IPS-11a (cell line): ENCODE data around the gene ARGLU1.
"Not testable (repeated sequence)": the region's sequence is repeated elsewhere in the genome, so short reads cannot be mapped to it uniquely, and the experiment has no call there.

Experiments
- H3K4me3 ChIP-seq: one replicate; pipeline ENCODE4 v1.5.1; 2013; ENCODE audit warnings: low read depth, low read length, control low read depth

The ARGLU1 gene

DNA sequence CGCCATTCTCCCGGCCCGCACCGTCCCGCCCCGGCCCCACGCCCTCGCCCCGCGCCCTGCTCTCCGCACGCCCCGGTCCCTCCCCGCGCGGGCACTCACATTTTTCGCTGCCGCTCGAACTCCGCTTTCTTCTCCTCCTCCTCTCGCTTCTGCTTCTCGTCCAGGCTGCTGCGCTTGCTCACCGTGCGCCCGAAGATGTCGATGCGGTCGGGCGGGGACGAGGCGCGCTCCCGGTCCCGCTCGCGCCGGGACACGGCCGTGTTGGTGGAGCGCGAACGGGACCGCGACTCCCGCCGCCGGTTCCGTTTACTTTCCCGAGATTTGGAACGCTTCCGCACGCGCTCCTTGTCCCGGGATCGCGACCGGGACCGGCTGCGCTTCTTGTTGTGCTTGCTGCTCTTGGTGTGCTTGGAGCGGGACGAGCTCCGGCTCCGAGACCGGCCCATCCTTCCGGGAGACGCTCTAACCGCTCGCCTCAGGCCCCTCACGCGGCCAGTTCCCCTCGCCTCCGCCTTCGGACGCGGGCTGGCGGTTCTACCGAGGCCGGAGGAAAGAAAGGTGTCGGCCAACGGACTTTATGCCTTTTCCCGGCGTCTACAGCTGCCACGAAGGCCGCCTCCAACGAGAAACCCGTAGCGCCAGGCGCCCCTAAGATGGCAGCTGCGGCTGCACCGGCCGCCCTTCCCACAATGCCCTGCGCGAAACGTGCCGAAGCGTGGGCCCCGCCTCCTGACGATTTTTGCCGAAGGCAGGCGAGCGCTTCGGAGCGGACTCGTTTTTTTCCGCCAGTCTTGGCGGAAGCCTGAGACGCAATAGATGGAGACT, at the start of gene ARGLU1:
Gene ARGLU1, minus strand, starts transcription at position 664 of the 825 bp plus-strand sequence. Its CDS starts 218 bp downstream, at position 446.
- peak within 1 kb of the TSS; percentile 97 for H3K4me3 ChIP-seq

DNA sequence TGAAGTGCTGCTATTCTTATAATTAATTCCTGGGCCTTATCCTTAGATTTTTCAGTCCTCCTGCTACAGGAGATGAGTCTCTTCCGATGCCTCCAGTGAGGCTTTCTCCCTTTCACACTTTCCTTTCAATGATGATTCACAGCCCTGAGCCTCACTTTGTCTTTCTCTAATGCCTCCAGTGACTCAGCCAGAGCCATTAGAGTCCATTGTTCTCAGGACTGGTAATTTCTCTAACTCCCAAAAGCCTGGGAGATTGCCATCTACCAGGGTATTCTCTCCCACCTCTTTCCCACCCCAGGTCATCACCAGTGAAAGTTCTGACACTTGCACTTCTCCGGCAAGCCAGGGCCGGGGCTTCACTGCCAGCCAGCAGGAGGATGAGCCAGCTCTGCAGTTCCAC, 49.6 kb upstream of the ARGLU1 start:
- H3K4me3 ChIP-seq = no peak overlapping the region

DNA sequence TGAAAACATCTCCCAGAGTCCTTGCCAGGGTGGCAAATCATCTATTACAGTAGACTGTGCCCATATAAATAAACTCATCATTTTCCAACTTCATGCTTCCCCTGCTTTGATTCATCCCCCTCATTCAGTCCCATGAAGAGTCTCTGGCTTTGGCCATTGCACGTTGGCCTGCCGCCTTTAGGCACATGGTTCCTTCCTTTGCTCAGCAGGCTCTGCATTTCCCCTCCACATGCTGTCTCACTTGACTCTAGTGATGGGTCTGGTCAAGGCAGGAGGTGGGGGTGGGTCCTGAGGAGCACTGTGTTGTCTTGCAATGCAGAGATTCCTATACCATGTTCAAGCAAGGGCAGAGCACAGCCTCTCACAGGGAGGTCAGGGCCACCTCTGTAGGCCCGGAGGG, 48.8 kb upstream of the ARGLU1 start:
- no peak overlapping the region for H3K4me3 ChIP-seq

DNA sequence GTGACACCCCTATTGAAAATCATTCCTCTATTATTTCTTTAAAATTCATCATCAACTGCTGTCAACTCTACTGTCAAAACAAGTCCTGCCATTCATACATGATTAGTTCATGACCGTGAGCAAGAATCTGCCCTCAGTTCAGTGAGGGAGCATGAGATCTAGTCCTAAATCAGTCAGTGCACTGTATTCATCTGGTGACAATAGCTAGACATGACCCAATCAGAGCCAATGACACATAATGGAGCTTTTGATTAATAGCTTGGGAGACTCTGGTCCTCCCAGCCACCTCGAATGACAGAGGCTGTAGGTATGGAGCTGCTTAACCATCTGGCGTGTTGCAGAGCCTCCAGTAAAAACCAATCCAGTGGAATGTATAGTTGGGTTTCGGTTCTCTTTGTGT, 46.9 kb upstream of the ARGLU1 start:
- no peak overlapping the region for H3K4me3 ChIP-seq

GRCh38 chr13:106612688-106613087, 44.8 kb upstream of the ARGLU1 start:
- no peak overlapping the region for H3K4me3 ChIP-seq

DNA sequence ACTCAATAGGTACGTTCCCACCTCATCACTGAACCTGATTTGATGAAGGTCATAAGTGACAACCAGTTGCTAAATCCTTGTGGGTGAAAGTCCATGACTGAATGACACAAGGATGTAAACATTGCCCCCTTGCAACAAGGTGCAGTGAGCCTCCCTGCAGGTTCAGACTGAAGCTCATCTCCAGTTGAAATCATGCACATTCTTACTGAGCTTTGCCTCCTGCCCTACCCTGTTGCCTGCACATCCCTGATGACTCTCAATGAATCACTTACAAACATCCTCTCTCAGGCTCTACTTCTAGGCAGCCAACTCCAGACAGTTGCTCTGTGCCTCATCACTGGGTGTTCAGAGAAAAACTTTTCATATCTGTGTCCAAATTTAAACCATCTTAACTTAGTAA, 42.5 kb upstream of the ARGLU1 start:
- H3K4me3 ChIP-seq = no peak overlapping the region

DNA sequence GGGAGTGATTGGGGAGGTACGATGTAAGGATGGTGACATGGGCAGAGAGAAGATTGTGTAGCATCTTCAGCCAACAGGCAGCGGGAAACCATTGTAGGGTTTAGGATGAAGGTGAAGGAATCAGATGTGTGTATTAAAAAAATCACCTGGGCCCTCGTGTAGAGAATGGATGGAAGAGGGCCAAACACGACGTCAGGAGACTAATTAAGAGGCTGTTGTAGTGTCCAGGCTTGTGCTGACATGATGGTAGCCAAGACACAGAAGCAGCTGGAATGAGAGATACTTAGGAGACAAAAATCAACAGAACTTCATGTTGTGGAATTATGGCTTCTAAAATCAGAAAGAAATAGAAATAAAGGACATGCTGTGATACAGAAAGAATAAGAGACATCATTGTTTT, 41.2 kb upstream of the ARGLU1 start:
- H3K4me3 ChIP-seq = no peak overlapping the region

DNA sequence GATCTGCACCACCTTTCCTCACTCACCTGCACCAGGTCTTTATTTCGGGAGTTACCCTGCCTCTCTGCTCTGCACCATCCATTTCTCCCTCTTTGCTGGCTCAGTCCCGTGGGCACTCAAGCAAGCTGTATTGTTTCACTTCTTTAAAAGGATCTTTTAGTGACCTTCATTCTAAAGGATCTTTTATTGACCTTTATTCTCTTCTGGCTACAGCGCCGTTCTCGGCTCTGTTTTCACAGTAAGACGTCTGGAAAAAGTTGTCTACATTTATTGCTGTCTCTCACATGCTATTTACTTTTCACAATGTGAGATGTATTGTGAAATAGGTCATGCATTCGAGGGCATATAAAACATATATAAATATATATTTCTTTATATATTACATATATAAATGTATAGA, 35.6 kb upstream of the ARGLU1 start:
- H3K4me3 ChIP-seq = no peak overlapping the region

DNA sequence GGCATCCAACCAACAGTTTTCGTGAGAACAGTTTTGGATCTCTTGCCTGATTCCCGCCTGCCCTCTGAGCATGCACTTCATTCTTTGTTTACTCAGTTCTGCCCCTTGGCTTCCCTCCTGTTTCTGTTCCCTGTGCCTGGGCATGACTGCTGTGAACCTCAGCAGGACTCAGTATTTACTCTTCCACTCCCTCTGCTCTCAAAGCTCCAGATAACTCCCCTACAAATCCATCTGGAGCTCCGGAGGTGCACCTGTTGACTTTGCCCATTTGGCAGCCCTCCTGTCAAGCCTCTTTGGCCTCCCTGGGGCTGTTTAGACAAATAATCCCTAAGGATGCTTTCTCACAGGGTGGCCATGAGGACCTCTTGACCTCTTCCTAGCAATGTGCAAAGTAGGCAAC, 34.2 kb upstream of the ARGLU1 start:
- H3K4me3 ChIP-seq = no peak overlapping the region

DNA sequence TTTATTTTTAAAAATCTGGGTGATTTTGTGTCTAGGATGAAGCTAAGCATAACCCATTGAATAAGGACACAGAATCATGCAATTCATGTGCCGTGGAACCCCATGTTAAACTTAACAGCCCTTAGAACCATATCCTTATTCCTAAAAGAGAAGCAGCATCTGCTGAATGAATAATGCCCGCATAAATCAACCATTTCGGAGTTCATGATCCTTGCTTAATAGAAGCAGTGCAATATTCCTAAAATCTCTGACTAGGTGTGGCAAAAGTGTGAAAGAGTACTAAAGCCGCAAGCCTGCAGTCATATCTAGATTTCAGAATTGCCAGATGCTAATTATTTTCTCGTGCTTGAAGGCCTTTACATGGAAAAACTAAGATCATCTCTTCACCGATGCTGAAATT, 33.6 kb upstream of the ARGLU1 start:
- no peak overlapping the region for H3K4me3 ChIP-seq

GRCh38 chr13:106600798-106601135, 32.8 kb upstream of the ARGLU1 start:
- H3K4me3 ChIP-seq = not testable (repeated sequence)

DNA sequence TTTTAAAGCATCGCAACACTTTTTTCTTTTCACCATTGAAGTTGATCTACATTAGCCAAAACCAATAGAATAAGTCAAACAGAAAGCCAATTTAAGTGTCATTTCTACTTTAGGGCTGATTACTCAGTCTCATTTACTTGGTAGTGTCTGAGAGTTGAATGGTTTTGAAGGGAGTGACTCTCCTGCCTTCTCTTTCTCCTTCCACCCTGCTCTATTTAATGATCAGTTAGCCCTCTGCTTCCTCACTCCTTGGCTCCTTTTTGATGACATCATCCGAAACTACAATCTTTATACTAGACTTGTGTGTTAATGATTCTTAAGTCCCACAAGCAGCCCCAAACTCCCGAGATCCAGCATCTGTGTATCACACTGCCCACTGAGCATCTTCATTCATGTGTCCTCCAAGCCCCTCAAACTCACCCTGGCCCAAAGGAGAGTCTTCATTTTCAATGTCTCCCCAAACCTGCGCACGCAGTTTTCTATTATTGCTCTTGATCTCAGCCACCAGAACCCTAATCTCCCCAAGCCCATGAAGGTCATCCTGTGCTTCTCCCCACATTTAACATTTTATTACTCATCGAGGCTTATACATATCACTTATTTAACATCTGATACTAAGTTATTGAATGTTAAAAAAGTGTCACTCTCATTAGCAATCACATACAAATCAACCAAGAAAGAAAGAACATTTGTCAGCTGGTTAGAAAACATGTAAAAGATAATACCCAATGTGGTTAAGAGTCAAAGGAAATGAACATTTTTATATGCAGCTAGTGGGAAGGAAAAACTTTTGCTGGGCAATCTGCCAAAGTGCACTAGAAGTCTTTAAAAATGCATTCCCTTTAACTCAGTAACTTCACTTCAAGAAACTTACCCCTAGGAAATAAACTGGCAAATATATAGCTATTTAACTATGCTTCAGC, 32.2 kb upstream of the ARGLU1 start:
- H3K4me3 ChIP-seq = no peak overlapping the region

DNA sequence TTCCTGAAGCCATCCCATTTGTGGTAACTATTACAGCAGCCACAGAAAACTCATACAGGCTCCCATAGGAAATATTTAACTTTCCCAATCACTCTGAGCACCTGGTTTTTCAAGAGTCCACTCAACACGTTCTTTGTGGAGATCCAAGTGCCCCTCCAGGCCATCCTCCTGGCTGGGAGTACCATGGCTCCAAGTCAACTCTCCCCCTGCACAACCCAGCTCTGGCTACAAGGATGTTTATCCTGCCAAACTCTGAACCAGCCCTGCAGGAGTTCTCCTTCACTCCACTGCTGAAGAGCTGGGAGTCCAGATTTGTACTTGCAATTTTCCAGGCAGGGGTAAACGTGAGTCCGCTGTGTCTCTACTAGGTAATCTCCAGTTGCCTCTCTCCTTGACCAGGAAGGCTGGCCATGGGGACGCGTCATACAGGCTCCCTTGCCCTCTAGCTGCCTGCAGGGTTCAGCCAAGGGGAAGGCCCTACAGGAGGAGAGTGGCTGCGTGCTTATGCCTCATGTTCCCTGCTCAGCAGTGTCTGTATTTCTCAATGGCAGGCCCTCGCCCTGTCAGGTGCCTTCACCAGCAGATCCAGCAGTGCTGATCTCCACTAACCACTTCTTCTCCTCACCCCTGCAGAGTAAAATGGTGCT, 29.9 kb upstream of the ARGLU1 start:
- no peak overlapping the region for H3K4me3 ChIP-seq

DNA sequence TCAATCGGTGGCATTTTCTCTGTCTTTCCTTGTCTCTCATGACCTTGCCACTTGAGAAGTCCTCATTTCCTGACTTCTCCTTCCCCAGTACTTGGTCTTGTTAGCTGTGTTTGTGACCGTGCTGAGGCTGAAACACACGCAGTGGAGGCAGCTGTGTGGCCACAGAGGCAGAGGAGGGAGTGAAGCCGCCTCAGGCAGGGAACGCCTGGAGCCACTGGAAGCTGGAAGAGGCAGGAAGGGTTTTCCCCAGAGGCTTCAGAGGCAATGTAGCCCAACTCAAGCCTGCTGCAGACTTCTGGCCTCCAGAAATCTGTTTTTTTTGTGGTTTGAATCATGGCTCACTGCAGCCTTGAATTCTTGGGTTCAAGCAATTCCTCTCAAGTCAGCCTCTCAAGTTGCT, 29.2 kb upstream of the ARGLU1 start:
- H3K4me3 ChIP-seq = no peak overlapping the region

- no peak overlapping the region for H3K4me3 ChIP-seq
Observed at GRCh38 chr13:106596275-106596937, 28.5 kb upstream of the ARGLU1 start.

GRCh38 chr13:106595625-106596024, 27.7 kb upstream of the ARGLU1 start:
- H3K4me3 ChIP-seq = no peak overlapping the region

- no peak overlapping the region for H3K4me3 ChIP-seq
Observed at GRCh38 chr13:106594980-106595379, 27.0 kb upstream of the ARGLU1 start.

GRCh38 chr13:106593132-106593531, 25.2 kb upstream of the ARGLU1 start:
- no peak overlapping the region for H3K4me3 ChIP-seq

DNA sequence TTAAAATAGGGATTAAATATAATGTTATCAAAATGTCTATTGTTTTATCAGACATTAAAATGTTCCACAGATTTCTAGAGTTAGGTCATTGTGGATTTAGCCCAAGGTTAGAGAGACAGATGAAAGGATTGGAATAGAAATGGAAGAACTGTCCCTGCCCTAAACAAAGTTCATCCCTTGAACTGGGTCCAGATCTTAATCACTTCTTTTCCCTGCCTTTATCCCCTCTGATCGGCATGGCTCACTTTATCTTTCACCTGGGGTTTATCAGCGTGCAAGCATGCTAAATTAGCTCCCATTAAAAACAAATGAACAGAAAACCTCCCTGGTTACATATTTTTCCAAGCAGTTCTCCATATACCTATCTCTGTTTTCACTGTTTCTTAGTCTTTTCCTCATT, 23.4 kb upstream of the ARGLU1 start:
- H3K4me3 ChIP-seq = no peak overlapping the region

- H3K4me3 ChIP-seq = no peak overlapping the region
Observed at GRCh38 chr13:106589716-106590115, 21.8 kb upstream of the ARGLU1 start.

DNA sequence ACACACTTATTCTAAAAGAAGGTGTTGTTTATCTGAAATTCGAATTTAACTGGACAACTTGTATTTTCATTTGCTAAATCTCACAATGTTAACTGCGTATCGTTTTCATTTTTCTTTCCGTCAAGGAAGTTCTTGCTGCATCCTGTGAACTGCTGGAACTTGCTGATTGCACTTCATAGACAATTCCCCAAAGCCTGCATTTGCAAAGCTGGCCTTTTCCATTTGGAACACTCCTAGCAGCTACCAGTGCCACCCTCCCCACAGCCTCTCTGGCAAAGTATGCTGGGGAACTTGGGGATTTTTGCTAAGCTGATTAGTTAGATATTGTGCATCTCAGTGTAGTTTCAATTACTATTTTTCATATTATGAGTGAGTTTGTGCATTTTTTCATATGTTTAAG, 20.4 kb upstream of the ARGLU1 start:
- no peak overlapping the region for H3K4me3 ChIP-seq
